K562 (cell line): ENCODE data around the gene TSEN34. TPM values are rescaled to one million over a fixed set of nuclear protein-coding genes. Genes with fewer than 3 reads are reported as not detected.

Experiments
- CBX1 ChIP-seq: sonication (generic); IDR thresholded peaks from 2 replicates; pipeline ENCODE4 v1.6.1; 2016; ENCODE audit warnings: antibody characterized with exemption, low read depth, mild to moderate bottlenecking
- EZH2 ChIP-seq: IDR thresholded peaks from 2 replicates; pipeline ENCODE4 v1.6.1; 2012; ENCODE audit warnings: low read depth, mild to moderate bottlenecking, inconsistent platforms, low read length, borderline replicate concordance
- FOXA1 ChIP-seq: fragments of 450-650 bp; IDR thresholded peaks from 2 replicates; pipeline ENCODE4 v1.6.1; 2016; ENCODE audit warnings: mild to moderate bottlenecking, borderline replicate concordance
- GTF2E2 ChIP-seq: fragments of 200-800 bp; sonication (Bioruptor generic); IDR thresholded peaks from 2 replicates; pipeline ENCODE4 v1.6.1; 2016; ENCODE audit warnings: missing genetic modification characterization, missing compliant biosample characterization
- NCOA6 ChIP-seq: fragments of 450-650 bp; IDR thresholded peaks from 2 replicates; pipeline ENCODE4 v1.6.1; 2017; ENCODE audit warnings: mild to moderate bottlenecking
- PTRF ChIP-seq: fragments of 450-650 bp; IDR thresholded peaks from 2 replicates; pipeline ENCODE4 v1.6.1; 2016; ENCODE audit warnings: mild to moderate bottlenecking, missing genetic modification characterization, missing compliant biosample characterization
- PYGO2 ChIP-seq: fragments of 450-650 bp; IDR thresholded peaks from 2 replicates; pipeline ENCODE4 v1.6.1; 2016; ENCODE audit warnings: mild to moderate bottlenecking, missing genetic modification characterization, moderate library complexity, missing compliant biosample characterization
- RNF2 ChIP-seq: sonication (generic); IDR thresholded peaks from 2 replicates; pipeline ENCODE4 v1.6.1; 2016
- SMARCA4 ChIP-seq: fragments of 450-650 bp; IDR thresholded peaks from 2 replicates; pipeline ENCODE4 v1.6.1; 2016
- TARDBP ChIP-seq: fragments of 450-650 bp; IDR thresholded peaks from 2 replicates; pipeline ENCODE4 v1.6.1; 2016
- TCF7 ChIP-seq: sonication (generic); IDR thresholded peaks from 2 replicates; pipeline ENCODE4 v1.6.1; 2016; ENCODE audit warnings: antibody characterized with exemption, borderline replicate concordance
- TEAD2 ChIP-seq: fragments of 450-650 bp; IDR thresholded peaks from 2 replicates; pipeline ENCODE4 v1.6.1; 2016; ENCODE audit warnings: missing genetic modification characterization, control low read depth, missing compliant biosample characterization
- TFAM ChIP-seq: fragments of 250-450 bp; sonication (Bioruptor Pico); conservative IDR thresholded peaks from 2 replicates; pipeline ENCODE4 v1.5.0; 2021; ENCODE audit warnings: mild to moderate bottlenecking, moderate library complexity
- YY1 ChIP-seq, 3 experiments: IDR thresholded peaks; 2 replicates each; pipeline ENCODE4 v1.6.1; 2011; ENCODE audit warnings: low read length in 2 of 3, mild to moderate bottlenecking in 2 of 3, moderate library complexity in 2 of 3, borderline replicate concordance in 1 of 3, control low read depth in 1 of 3, low read depth in 1 of 3; ENCODE audit not compliant: insufficient read depth in 3 of 3, insufficient replicate concordance in 2 of 3, control insufficient read depth in 1 of 3, insufficient read length in 1 of 3; ENCODE audit errors: extremely low read depth in 1 of 3
- ZNF212 ChIP-seq: fragments of 450-650 bp; formaldehyde crosslinking; IDR thresholded peaks from 2 replicates; pipeline ENCODE4 v1.4.0; 2020; ENCODE audit warnings: mild to moderate bottlenecking
- ZNF263 ChIP-seq: sonication (generic); formaldehyde crosslinking; IDR thresholded peaks from 2 replicates; pipeline ENCODE4 v1.8.0; 2022; ENCODE audit warnings: mild to moderate bottlenecking, missing genetic modification reagents, borderline replicate concordance
- ZNF3 ChIP-seq: fragments of 250-450 bp; sonication (Bioruptor Pico); IDR thresholded peaks from 2 replicates; pipeline ENCODE4 v1.5.0; 2021; ENCODE audit warnings: mild to moderate bottlenecking, moderate library complexity
- ZNF311 ChIP-seq: fragments of 250-450 bp; sonication (Bioruptor Pico); IDR thresholded peaks from 2 replicates; pipeline ENCODE4 v1.4.0; 2020; ENCODE audit warnings: mild to moderate bottlenecking, moderate library complexity
- polyA plus RNA-seq, 8 experiments: library from polyadenylated mRNA; depleted of rRNA in 4 of 8; stranded (reverse) in 5 of 8; unstranded in 3 of 8; fragments of >200 nt; fragmentation: Nextera tagmentation in 2 of 8; fragmentation: Illumina TruSeq in 1 of 8; extraction: Ambion mirVana in 2 of 8; extraction: Trizol in 1 of 8; gene quantifications; 2 replicates each; pipeline versions ENCODE4 v1.2.1 to v1.2.3, GENCODE V29; 2011 to 2014; ENCODE audit warnings: inconsistent platforms in 1 of 8, missing spikeins in 1 of 8
- total RNA-seq, 7 experiments: library from RNA; depleted of rRNA in 6 of 7; stranded (reverse); fragments of >200 nt in 6 of 7; fragmentation: Illumina TruSeq in 2 of 7; extraction: Trizol in 2 of 7; gene quantifications; 2 replicates each; pipeline versions ENCODE4 v1.2.1 to v1.2.3, GENCODE V29; 2011 to 2021; ENCODE audit warnings: low replicate concordance in 1 of 7
- TF ChIP-seq, protein P1 (sequence below): IDR thresholded peaks from 2 replicates; pipeline ENCODE4 v1.6.1; 2011; ENCODE audit warnings: borderline replicate concordance, low read depth, mild to moderate bottlenecking, moderate library complexity, low read length; ENCODE audit not compliant: insufficient read depth, poor library complexity, severe bottlenecking
- TF ChIP-seq, protein P2 (sequence below): sonication (generic); formaldehyde crosslinking; IDR thresholded peaks from 2 replicates; pipeline ENCODE4 v1.9.0; 2022; ENCODE audit warnings: mild to moderate bottlenecking, missing genetic modification reagents
- TF ChIP-seq, protein P3 (sequence below): fragments of 450-650 bp; formaldehyde crosslinking; IDR thresholded peaks from 2 replicates; pipeline ENCODE4 v1.4.0; 2022; ENCODE audit warnings: mild to moderate bottlenecking, moderate library complexity
- TF ChIP-seq, protein P4 (sequence below): fragments of 450-650 bp; IDR thresholded peaks from 2 replicates; pipeline ENCODE4 v1.6.1; 2016; ENCODE audit warnings: mild to moderate bottlenecking

The TSEN34 gene
- total and polyA plus RNA-seq, 9 of the 15 experiments (the other 6 are each of a cell fraction or from before 2014, with no cell fraction given) = 3.1 to 57.6 (median 29.5) TPM

DNA sequence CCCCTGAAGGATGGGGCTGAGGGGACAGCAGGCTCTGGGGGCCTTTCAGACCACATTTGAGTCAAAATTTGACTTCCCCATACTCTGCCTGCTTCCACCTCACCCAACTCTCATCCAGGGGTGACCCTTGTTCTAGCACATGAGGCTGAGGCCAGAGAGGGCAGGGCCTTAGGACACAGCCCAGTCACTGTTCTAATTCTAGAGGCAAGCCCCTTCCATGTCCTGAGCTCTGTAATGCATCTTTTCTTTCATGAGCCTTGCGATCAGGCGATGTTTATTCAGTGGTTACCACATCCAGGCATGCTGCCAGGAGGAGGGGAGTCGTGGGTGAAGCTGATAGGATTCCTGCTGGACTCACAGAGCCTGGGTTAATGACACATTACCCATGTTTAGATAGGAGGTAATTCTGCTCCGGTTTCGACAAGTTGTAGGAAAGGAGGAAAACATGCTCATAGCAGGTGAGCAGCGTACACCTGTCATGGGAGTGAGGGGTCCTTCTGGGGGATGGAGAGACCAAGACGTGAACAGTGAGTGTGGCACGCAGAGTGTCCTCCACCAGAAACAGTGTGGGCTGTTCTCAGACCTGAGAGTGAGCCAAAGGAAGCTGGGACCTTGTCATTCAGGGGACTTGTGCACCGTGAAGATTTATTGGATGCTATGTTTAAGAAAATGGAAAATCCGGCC lies 18.8 kb downstream of the TSEN34 start (continued):
- TF ChIP-seq, protein P1, sequence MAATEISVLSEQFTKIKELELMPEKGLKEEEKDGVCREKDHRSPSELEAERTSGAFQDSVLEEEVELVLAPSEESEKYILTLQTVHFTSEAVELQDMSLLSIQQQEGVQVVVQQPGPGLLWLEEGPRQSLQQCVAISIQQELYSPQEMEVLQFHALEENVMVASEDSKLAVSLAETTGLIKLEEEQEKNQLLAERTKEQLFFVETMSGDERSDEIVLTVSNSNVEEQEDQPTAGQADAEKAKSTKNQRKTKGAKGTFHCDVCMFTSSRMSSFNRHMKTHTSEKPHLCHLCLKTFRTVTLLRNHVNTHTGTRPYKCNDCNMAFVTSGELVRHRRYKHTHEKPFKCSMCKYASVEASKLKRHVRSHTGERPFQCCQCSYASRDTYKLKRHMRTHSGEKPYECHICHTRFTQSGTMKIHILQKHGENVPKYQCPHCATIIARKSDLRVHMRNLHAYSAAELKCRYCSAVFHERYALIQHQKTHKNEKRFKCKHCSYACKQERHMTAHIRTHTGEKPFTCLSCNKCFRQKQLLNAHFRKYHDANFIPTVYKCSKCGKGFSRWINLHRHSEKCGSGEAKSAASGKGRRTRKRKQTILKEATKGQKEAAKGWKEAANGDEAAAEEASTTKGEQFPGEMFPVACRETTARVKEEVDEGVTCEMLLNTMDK = no peak
- no peak for TF ChIP-seq EZH2
- no peak for TF ChIP-seq NCOA6
- no peak for TF ChIP-seq GTF2E2 (tag)
- TF ChIP-seq, protein P2, sequence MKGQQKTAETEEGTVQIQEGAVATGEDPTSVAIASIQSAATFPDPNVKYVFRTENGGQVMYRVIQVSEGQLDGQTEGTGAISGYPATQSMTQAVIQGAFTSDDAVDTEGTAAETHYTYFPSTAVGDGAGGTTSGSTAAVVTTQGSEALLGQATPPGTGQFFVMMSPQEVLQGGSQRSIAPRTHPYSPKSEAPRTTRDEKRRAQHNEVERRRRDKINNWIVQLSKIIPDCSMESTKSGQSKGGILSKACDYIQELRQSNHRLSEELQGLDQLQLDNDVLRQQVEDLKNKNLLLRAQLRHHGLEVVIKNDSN = no peak
- TF ChIP-seq TCF7 = no peak
- no peak for TF ChIP-seq TEAD2 (tag)
- TF ChIP-seq FOXA1 = peak; percentile 65
- no peak for TF ChIP-seq PYGO2 (tag)
- no peak for TF ChIP-seq ZNF311 (CRISPR knock-in tag)
- peak; percentile 55; the same call in 1 of the 2 replicates for TF ChIP-seq RNF2
- TF ChIP-seq TARDBP = 0 out of 2 replicates have a peak, but pooled peaks have one; percentile 61
- TF ChIP-seq SMARCA4 = peak; percentile 89
- TF ChIP-seq, protein P3, sequence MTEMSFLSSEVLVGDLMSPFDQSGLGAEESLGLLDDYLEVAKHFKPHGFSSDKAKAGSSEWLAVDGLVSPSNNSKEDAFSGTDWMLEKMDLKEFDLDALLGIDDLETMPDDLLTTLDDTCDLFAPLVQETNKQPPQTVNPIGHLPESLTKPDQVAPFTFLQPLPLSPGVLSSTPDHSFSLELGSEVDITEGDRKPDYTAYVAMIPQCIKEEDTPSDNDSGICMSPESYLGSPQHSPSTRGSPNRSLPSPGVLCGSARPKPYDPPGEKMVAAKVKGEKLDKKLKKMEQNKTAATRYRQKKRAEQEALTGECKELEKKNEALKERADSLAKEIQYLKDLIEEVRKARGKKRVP = no peak
- no peak for TF ChIP-seq YY1 (IDR thresholded peaks at IDR 0.05; ENCODE audit: borderline replicate concordance in 1 of 3, control insufficient read depth in 1 of 3, extremely low read depth in 1 of 3, insufficient read depth in 3 of 3, insufficient read length in 1 of 3, insufficient replicate concordance in 2 of 3, low read depth in 1 of 3, low read length in 2 of 3)
- peak; percentile 5; the same call in 1 of the 2 replicates for TF ChIP-seq ZNF212
- TF ChIP-seq ZNF263 (CRISPR knock-in tag) = no peak
- TF ChIP-seq CBX1 = no peak
- no peak for TF ChIP-seq PTRF (tag)
- no peak for TF ChIP-seq ZNF3 (CRISPR knock-in tag)
- TF ChIP-seq TFAM (CRISPR knock-in tag) = no peak
- TF ChIP-seq, protein P4, sequence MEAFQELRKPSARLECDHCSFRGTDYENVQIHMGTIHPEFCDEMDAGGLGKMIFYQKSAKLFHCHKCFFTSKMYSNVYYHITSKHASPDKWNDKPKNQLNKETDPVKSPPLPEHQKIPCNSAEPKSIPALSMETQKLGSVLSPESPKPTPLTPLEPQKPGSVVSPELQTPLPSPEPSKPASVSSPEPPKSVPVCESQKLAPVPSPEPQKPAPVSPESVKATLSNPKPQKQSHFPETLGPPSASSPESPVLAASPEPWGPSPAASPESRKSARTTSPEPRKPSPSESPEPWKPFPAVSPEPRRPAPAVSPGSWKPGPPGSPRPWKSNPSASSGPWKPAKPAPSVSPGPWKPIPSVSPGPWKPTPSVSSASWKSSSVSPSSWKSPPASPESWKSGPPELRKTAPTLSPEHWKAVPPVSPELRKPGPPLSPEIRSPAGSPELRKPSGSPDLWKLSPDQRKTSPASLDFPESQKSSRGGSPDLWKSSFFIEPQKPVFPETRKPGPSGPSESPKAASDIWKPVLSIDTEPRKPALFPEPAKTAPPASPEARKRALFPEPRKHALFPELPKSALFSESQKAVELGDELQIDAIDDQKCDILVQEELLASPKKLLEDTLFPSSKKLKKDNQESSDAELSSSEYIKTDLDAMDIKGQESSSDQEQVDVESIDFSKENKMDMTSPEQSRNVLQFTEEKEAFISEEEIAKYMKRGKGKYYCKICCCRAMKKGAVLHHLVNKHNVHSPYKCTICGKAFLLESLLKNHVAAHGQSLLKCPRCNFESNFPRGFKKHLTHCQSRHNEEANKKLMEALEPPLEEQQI = no peak
